Stimulated activated CD8-positive, alpha-beta memory T cell treated with anti-CD3 and anti-CD28 coated beads, Interleukin-2, amount 100 ng/mL, for 48 hours (primary cell): Measurements from ENCODE around the gene GDPD3.

Source experiments
- DNase-seq, 2 donors: peaks; one replicate each; pipeline ENCODE4 v3.0.0-alpha.2; 2020; ENCODE audit warnings: low read depth in 2 of 2

Gene GDPD3

DNA sequence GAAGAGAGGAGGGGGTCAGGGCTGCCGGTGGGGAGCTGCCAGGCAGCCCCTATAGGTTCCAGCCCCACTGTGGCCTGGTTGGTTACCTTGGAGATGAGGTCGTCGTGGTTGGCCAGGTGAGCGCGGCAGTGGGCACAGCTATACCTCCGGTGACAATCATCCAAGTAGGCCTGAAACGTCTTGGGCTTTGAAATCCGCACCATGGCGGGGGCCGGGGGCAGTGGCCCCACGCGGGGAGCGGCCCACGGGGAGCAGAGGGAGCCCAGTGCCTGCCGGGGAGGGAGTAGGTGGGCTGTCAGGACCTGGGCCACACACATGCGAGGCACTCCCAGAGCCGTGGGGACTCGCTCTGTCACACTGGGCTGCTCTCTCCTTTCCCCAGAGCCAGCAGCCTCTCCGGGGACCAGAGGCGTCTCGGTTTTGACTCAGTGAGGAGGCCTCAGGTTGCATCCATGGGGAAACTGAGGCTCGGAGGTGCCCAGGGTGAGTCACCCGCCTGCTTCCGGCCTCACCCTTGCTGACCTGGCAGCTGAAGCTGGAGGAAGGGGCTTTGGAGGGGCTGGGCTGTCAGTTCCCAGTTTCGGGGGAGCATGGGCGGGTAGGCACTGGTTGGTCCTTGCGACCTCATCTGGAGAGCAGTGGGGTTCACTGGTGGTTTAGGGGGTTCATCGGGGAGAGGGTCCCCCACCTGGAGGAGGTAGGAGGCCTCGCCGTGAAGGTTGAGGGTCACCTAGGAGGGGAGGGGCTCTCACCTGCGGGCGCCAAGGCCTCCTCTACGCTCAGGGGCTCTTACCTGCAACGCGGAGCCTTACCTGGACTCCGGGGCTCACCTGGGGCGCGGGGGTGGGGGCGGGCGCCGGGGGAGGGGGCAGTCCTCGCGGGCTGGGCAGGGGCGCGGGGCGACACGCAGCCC, 17.9 kb downstream of the GDPD3 start:
- DNase-seq, result no peak

DNA sequence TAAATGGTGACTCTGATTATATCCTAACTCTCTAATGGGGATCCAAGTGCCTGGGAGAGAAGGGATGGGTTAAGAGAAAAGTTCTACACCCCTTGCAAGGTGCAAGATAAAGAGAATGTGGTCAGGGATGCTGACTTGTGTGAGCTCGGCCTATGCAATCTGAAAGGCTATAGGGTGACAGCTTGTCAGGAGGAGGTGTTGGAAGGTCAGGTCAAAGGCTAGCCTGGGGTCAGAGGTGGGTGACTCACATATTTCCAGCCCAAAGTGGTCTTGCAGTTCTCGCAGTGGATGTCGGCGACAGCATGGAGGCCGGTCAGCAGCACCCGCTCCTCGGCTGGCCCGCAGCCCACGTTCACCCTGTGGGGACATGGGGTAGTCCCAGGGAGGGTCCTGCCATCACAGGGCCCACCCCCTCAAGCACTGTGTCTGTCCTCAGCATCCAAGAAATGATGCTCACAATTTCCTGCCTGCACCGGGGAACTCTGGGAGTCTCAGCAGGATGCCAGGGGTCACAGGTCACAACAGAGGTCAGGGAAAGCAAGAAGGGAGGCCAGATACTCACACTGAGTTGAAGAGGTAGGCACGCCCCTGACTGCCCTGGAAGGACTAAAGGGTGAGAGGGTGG, 18.7 kb downstream of the GDPD3 start:
- no peak for DNase-seq

DNA sequence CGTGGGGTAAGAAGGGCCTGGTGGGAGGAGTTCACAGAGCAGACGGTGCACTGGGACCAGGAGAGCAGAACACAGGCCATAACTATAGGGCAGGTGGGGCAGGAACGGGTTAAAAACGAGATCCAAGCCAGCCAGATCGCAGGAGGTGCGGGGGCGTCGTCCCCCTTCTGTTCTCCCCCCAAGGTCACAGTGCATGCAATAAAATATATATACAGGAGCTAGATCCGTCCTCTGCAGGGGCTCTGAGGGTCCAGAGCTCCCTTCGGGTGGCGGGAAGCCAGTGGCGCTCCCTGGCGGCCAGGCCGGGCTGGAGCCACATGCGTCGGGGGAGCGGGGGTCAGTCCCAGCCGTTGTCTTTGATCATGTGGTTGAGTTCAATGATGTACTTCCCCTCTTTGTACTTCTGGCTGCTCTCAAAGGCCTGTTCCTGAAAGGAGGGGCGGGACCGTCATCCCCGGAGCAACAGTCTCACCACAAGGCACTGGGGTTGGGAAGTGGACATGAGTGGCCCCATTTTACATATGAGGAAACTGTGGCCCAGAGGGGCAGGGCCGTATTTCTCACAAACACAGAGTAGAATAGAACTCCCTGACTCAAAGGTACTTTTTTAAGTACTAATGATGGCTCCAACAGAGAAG, 20.8 kb downstream of the GDPD3 start:
- peak; percentile 71 to 75 for DNase-seq

DNA sequence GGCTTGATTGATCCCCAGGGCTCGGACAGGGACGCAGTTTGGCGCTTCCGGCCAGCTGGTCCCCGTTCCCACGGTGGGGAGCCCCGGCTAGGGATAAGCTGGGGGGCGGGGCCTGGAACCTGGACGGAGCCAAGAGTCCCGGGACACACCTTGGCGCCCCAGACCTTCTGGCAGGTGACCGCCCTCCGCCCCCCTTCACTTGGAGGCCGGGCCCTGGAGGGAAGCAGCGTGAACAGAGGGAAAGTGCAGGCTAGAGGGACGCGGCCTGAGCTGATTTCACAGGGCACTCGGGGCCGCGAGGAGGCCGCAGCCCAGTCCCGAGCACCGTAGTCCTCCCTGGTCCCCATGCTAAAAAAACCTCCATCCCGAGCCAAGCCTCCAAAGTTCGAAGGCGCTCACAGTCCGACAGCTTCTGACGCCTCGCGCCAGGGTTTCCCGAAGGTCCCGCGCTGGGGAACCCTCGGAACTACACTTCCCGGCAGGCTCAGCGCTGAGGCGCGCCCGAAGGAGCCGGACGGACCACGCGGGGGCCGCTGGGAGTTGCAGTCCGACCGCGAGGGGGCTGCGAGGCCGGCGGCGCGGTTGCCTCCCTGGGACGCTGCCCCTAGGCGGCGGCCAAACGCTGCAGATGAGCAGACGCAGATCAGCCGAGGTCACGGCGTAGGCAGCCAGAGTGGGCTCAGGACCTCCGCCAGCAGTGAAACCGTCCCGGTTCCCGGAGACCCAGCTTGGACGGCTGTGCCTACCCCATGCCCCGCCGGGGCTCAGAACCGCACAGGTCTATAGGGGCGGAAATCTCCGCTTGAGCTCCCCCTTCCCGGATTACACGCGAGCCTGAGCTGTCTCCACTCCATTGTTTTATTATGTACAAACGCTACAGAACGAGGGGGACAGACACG, 21.6 kb downstream of the GDPD3 start, which contains the start of gene TBX6:
Gene TBX6, minus strand, starts transcription at position 451 of the 899 bp plus-strand sequence. CDS start 731 bp downstream, outside the sequence.
- peak; percentile 89 to 95 for DNase-seq

DNA sequence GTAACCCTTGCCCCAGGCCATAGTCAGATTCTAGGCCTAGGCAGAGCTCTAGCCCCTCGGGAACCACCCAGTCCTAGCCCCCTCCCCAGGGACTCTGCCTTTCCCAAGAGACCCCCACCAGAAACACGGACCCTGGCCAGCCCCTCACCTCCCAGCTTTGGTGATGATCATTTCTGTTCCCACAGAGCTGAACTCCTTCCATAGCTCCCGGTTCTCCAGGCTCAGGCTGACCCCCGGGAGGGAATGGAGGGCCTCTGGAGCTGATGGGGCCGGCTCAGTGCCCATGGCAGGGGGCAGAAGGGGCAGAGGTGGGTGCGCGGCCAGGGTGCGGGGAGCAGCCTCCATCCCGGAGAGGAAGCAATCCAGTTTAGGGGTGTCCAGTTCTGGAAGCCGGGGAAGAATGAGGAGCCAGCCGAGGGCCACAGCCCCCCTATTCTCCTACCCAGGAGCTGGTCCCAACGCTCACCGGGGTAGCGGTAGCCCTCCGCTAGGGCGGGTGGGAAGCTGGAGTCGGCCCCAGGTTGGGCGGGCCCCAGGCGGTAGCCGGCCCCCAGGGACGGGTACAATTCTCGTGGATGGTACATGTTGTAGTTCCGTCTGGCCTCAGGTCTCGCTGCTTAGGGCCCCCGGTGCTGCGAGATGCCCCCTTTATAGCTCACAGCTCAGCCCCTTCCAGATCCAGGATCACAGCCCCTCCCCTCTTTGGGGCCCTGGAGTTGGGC, 22.6 kb downstream of the GDPD3 start:
- no peak for DNase-seq

DNA sequence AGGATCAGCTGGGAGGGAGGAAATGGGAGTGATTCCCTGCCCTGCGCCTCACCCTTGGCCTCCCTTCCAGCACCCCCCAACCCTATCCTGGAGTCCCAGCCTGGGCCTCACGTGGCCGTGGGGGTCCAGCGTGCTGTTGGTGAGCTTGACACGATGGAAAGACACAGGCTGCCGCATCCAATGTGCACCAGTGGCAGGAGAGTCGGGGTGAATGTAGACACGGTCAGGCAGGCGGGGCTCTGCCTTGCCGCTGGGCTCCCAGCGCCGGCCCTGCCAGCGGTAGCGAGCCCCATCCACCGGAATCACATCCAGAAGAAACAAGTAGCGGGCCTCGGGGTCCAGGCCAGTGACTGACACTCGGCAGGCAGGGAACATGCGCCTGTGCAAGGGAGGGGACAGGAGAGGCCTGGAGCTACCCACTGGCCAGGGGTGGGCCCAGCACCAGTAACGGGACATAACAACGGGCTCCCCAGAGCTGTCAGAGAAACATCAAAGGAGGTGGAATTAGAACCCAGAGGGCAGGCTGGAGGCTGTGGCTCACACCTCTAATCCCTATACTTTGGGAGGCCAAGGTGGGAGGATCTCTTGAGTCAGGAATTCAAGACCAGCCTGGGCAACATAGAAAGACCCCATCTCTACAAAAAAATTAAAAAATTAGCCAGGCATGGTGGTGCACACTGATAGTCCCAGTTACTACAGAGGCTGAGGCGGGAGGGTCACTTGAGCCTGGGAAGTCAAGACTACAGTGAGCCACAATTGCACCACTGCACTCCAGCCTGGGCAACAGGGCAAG, 24.3 kb downstream of the GDPD3 start:
- no peak for DNase-seq

DNA sequence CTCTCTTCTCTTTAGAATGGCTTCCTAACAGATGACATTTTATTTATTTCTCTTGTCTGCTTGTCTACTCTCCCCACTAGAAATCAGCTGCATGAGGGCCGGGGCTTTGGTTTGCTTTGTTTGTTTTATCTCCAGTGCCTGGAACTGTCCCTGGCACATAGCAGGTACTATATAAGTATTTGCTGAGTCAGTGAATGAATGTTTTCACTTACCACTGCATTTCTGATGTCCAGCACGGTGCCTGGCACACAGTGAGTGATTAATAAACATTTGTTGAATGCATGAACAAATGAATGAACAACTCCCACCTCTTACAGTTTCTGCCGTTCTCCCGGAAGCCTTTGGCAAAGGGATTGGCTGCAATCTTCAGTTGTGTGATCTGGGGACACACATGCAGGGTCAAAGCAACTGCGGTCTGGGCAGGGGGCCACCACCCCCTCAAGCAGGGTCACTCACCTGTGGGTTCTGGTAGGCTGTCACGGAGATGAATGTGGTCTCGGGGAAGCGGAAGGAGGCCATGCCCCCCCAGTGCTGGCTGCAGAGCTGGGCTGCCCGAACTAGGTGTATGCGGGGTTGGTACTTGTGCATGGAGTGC, 25.0 kb downstream of the GDPD3 start:
- no peak for DNase-seq

DNA sequence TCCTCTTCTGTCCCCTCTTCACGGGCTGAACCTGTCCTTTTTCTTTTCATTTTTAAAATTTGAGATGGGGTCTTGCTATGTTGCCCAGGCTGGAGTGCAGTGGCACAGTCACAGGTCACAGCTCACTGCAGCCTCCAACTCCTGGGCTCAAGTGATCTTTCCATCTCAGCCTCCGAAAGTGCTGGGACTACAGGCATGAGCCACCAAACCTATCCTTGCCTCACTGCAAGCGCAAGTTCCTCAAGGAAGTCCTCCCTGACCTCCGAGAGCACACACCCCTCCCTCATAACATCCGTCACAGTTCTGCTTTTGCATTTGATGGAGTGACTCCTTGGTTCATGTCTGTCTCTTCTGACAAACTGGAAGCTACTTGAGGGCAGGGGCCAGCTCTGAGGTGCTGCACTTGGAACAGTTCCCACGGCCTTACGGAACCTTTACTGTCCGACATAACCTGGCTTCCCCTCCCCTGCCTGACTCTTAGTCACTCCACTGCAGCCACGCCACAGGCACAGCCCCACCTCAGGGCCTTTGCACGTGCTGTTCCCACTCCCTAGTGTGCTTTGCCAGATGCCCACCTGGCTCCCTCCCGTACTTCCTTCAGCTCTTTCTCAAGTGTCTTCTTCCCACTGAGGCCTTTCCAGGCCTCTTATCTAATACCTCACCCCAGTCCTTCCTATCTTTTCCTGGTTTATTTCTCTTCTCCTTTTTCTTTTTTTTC, 26.0 kb downstream of the GDPD3 start:
- DNase-seq, result no peak

DNA sequence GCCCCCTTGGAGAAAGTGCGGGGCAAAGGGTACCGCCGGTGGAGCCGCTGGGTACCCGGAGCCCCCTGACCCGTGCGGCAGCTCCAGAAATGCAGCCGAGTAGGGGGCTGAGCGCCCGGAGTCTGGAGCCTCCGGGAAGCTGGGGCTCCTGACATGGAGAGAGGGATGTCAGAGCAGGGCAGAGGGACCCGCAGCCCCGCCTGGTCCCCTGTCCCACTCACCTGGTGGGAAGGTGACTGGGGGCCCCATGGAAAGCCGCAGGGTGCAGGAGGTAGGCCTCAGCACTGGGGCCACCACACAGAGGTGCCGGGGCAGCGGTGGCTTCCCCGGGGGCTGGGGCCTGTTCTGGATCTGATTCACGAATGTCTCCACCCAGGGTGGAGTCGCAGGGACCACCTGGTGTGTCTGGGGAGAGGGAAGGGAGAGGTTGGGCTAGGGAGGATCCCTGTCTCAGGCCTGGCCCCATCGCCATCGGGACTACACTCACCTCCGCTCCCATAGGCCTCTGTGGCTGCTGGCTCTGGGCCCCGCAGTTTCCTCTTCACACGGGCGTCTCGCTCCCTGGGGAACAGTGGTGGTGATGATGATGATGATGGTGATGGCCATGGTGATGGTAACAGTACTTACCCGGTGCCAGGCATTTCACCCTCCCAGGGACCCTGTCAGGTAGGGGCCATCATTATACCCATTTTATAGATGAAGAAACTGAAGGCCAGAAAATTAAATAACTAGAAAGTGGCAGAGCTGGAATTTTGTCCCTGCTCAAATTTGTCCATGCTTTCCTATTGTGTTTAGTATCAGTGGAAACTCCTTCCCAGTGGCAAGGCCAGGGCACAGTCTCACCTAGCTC, 26.8 kb downstream of the GDPD3 start:
- no peak for DNase-seq

DNA sequence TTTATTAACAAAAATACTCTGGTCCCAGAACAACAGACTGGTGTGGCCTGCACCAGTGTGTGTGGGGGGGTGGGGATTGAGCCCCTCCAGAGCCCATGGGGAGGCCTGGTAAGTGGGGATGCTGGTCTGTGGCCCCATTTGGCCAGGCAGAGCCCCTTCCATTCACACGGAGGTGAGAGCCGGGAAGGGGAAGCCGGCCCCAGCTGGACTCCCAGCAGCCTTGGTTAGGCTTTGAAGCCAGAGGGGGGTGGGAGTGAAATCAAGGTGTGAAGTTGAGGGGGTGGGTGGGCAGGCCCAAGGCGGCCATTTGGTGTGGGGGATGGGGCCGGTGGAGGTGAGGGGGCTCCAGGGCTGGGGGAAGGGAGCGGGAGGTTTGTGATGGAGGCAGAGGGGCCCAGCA, 27.5 kb downstream of the GDPD3 start:
- no peak for DNase-seq

DNA sequence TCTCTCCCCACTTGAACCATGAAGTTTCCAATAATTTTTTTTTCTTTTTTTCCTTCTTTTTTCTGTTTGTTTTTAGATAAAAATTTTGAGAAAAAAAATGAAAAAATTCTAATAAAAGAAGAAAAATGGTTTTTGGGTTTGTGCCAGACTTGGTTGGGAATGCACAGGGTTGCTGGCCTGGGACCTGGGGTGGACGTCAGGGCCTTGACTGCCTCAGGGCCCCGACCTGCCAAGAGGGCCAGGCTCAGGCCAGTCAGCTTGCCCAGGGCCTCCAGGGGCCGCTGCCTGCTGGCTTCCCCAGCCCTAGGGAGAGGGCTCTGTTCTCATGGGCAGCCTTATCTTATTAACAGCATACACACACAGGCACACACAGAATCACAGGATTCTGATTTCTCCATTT, 28.1 kb downstream of the GDPD3 start:
- no peak for DNase-seq

DNA sequence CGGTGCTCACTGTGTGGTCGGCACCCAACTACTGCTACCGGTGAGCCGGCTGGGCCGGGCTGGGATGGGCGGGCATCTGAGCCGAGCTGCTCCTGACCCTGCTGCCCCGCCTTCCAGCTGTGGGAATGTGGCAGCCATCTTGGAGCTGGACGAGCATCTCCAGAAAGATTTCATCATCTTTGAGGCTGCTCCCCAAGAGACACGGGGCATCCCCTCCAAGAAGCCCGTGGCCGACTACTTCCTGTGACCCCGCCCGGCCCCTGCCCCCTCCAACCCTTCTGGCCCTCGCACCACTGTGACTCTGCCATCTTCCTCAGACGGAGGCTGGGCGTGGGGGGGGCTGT, 28.5 kb downstream of the GDPD3 start:
- DNase-seq, result no peak

DNA sequence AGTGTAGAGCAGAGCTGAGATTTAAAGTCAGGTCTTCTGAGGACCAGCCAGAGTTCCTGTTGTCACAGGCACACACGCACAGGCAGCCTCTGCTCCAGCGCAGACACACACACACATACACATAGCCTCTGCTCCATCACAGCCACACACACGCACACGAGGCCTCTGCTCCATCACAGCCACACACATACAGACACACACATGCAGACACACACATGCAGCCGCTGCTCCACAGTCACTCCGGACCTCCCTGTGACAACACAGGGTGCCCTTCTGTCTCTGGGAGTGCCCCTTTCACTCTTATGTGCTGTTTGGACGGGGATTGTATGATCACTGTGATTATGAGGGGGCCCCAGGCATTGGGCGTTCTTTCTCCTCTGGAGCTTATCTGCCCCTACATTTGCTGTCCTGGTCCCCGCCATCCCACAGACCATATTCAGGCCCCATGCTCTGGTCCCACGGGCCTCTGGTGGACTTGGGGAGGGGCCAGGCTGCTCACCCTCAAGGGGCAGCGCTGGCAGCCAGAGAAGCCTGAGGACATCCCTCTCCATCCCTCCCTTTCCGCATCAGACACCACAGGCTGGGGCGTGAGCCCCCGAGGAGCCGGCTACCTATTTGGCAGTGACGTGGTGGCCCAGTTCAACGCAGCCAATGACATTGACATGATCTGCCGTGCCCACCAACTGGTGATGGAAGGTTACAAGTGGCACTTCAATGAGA, 29.1 kb downstream of the GDPD3 start:
- no peak for DNase-seq

DNA sequence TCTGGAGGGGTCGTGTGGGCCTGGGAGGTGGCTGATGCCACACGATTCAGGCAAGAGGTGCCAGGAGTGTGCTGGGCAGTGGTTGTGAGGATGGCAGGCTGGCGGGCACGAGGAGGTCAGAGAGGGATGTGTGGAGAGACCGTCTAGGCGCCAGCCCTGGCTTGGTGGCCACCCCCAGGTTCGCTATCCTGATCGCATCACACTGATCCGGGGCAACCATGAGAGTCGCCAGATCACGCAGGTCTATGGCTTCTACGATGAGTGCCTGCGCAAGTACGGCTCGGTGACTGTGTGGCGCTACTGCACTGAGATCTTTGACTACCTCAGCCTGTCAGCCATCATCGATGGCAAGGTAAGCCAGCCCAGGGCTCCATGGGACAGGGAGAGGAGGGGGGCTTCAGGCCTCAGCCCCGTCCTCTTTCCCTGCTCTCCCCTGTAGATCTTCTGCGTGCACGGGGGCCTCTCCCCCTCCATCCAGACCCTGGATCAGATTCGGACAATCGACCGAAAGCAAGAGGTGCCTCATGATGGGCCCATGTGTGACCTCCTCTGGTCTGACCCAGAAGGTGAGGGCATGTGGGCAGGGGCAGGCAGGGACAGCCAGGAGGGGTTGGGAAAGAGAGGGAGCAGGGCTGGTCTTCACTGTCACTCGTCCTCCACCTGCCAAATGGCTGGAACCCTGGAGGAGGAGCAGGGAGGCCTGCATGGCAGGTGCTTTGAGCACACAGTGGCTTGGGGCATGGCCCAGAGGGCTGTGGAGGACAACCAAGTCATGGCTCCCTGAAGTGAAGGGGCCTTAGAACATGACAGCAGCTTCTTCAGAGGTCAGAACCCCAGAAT, 29.9 kb downstream of the GDPD3 start:
- no peak for DNase-seq

DNA sequence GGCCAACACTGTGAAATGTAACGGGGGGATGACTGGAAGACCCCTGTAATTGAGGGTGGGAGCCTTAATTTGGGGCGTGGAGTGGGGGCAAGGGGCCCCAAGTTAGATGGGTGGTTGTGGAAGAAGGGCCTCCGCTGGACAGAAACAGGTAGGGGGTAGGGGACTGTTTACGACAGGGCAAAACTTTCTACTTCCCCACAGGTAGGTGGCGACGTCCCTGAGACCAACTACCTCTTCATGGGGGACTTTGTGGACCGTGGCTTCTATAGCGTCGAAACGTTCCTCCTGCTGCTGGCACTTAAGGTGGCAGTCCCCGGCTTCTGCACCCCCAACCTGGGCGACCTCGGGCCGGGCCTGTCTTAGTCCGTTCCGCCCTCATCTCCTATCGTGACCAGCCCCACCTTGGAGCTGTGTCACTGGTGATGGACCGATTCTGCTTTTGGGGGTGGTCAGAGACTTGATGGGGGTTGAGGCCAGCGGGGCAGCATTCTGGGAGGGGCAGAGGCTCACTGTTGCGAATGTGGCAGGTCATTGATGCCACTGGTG, 30.7 kb downstream of the GDPD3 start:
- no peak for DNase-seq

DNA sequence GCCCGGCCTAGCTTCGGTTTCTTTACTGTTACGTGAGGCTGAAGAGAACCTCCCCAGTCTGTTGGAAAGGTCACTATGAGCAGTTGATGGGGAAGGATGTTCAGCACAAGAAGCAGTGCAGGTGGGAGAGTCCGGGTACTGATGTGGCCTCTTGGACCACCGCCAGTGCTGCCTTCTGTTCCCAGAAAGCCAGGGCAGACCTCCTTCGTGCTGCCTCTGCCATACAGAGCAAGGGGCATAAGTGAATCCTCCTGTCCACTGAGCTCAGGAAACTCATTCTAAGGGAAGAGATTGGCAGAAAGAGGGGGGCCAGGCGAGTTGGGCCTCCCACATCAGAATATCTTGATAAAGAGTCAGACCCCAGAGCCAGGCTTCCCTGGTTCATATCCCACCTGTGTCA, 33.9 kb downstream of the GDPD3 start:
- DNase-seq, result no peak
